T-helper 2 cell (primary cell): Measurements from ENCODE around the gene JPH4.
A peak's percentile ranks its signal among the peaks of the same experiment; 100 is the strongest.
"Not testable (repeated sequence)": the region's sequence is repeated elsewhere in the genome, so short reads cannot be mapped to it uniquely, and the experiment has no call there.

Source experiments
- DNase-seq, 5 experiments: peaks; one replicate each; pipeline versions ENCODE4 v3.0.0 to v3.0.0-alpha.2; 2012 to 2022
- total RNA-seq, 2 donors: gene quantifications; one replicate each; lab custom pipeline; 2026; lab: John Stamatoyannopoulos, UW

The JPH4 gene
- total RNA-seq: 0 reads per million in 2 donors

- no peak for DNase-seq
These were observed at the start of gene JPH4 for GRCh38 chr14:23578560-23579310. Gene JPH4 (minus strand): TSS chr14:23578790. CDS start chr14:23577453, 1,337 bp downstream.

- DNase-seq: no peak
These were observed 49.4 kb upstream of the JPH4 start for GRCh38 chr14:23627961-23628360.

- no peak for DNase-seq
These were observed 48.4 kb upstream of the JPH4 start for GRCh38 chr14:23626946-23627345.

GRCh38 chr14:23624830-23625404 lies 46.3 kb upstream of the JPH4 start:
- DNase-seq: no peak

- DNase-seq: no peak
These were observed 45.4 kb upstream of the JPH4 start for GRCh38 chr14:23623962-23624361.

- no peak for DNase-seq
These were observed 44.4 kb upstream of the JPH4 start for GRCh38 chr14:23622990-23623389.

- DNase-seq: no peak
These were observed 43.5 kb upstream of the JPH4 start for GRCh38 chr14:23621932-23622730.

GRCh38 chr14:23621204-23621931 lies 42.8 kb upstream of the JPH4 start:
- DNase-seq: no peak

- DNase-seq: no peak
These were observed 41.6 kb upstream of the JPH4 start for GRCh38 chr14:23620177-23620702.

GRCh38 chr14:23618415-23618988 lies 39.9 kb upstream of the JPH4 start:
- DNase-seq: no peak

- no peak for DNase-seq
These were observed 38.9 kb upstream of the JPH4 start for GRCh38 chr14:23617539-23617938.

- no peak for DNase-seq
These were observed 37.3 kb upstream of the JPH4 start for GRCh38 chr14:23615856-23616255.

GRCh38 chr14:23614395-23614828 lies 35.8 kb upstream of the JPH4 start:
- DNase-seq: no peak

- no peak for DNase-seq
These were observed 34.9 kb upstream of the JPH4 start for GRCh38 chr14:23613242-23614070.

- no peak for DNase-seq
These were observed 34.2 kb upstream of the JPH4 start for GRCh38 chr14:23612802-23613201.

GRCh38 chr14:23612354-23612732 lies 33.8 kb upstream of the JPH4 start:
- no peak for DNase-seq

GRCh38 chr14:23610815-23611289 lies 32.3 kb upstream of the JPH4 start:
- DNase-seq: peak in 1 of 5 experiments; percentile 89

- peak in 1 of 5 experiments; percentile 86 for DNase-seq
These were observed 31.7 kb upstream of the JPH4 start for GRCh38 chr14:23610090-23610814.

GRCh38 chr14:23609411-23610089 lies 31.0 kb upstream of the JPH4 start:
- not testable (repeated sequence) for DNase-seq

GRCh38 chr14:23609001-23609400 lies 30.4 kb upstream of the JPH4 start:
- no peak for DNase-seq
